Stimulated activated naive CD4-positive, alpha-beta T cell treated with Interleukin-2 at 50 U/mL for 16 hours (primary cell): ENCODE data around the gene RDX.

Source experiments
- DNase-seq: peaks from one replicate; lab custom pipeline; 2025; lab: John Stamatoyannopoulos, UW

The RDX gene

GRCh38 chr11:110172468-110173065, 123.8 kb downstream of the RDX start:
- no peak for DNase-seq

GRCh38 chr11:110169738-110170137, 126.7 kb downstream of the RDX start:
- DNase-seq, result no peak

GRCh38 chr11:110168033-110168803, 128.2 kb downstream of the RDX start:
- DNase-seq, result no peak

GRCh38 chr11:110165039-110165925, 131.1 kb downstream of the RDX start:
- DNase-seq, result no peak

GRCh38 chr11:110162216-110162615, 134.2 kb downstream of the RDX start:
- no peak for DNase-seq

GRCh38 chr11:110161061-110161460, 135.4 kb downstream of the RDX start:
- DNase-seq, result no peak

GRCh38 chr11:110160437-110160836, 136.0 kb downstream of the RDX start:
- no peak for DNase-seq

- DNase-seq, result no peak
Measured at GRCh38 chr11:110160016-110160415, 136.4 kb downstream of the RDX start.

- DNase-seq, result no peak
Measured at GRCh38 chr11:110159476-110159875, 136.9 kb downstream of the RDX start.

GRCh38 chr11:110158317-110159200, 137.9 kb downstream of the RDX start:
- DNase-seq, result no peak

- DNase-seq, result no peak
Measured at GRCh38 chr11:110156503-110156902, 139.9 kb downstream of the RDX start.

GRCh38 chr11:110153474-110153873, 142.9 kb downstream of the RDX start:
- no peak for DNase-seq

GRCh38 chr11:110152199-110152598, 144.2 kb downstream of the RDX start:
- no peak for DNase-seq

- DNase-seq, result no peak
Measured at GRCh38 chr11:110148775-110149744, 147.4 kb downstream of the RDX start.

GRCh38 chr11:110147962-110148709, 148.3 kb downstream of the RDX start:
- DNase-seq, result no peak

GRCh38 chr11:110141812-110142211, 154.6 kb downstream of the RDX start:
- no peak for DNase-seq

- no peak for DNase-seq
Measured at GRCh38 chr11:110134110-110134509, 162.3 kb downstream of the RDX start.

GRCh38 chr11:110133160-110133559, 163.3 kb downstream of the RDX start:
- DNase-seq, result no peak

- no peak for DNase-seq
Measured at GRCh38 chr11:110131386-110132123, 164.9 kb downstream of the RDX start.
